ENCODE measurements around the gene SLC15A4.

The SLC15A4 gene

GRCh38 chr12:128800606-128801005, 23.2 kb downstream of the SLC15A4 start:
- no peak for DNase-seq
- H3K9me3 ChIP-seq (replicated peaks; ENCODE audit: insufficient read depth, low read length), result no peaks in the 10 kb centered on the region
- H3K27me3 ChIP-seq (replicated peaks; ENCODE audit: insufficient read depth, low read length), result no peaks in the 10 kb centered on the region
- H3K4me1 ChIP-seq (ENCODE audit: low read length), result no peaks in the 10 kb centered on the region
- no peaks in the 10 kb centered on the region for H3K36me3 ChIP-seq (replicated peaks; ENCODE audit: insufficient read depth, low read length)
- H3K27ac ChIP-seq (ENCODE audit: low read length), result no peak overlapping the region
- no peak overlapping the region for H2AFZ ChIP-seq (ENCODE audit: low read length)
- H3F3A ChIP-seq (ENCODE audit: insufficient read depth, low read length), result no peaks in the 10 kb centered on the region
- no peak overlapping the region for H3K4me2 ChIP-seq (ENCODE audit: low read depth, low read length)
- no peak overlapping the region for H3K4me3 ChIP-seq (ENCODE audit: low read length)
- no peaks in the 10 kb centered on the region for H3K9me2 ChIP-seq (replicated peaks; ENCODE audit: insufficient read depth, low read length)
- no peak overlapping the region for H3K9ac ChIP-seq (ENCODE audit: low read length)
- H4K20me1 ChIP-seq (ENCODE audit: insufficient read depth, low read length), result no peaks in the 10 kb centered on the region
- TF ChIP-seq CTCF (IDR thresholded peaks at IDR 0.05; ENCODE audit: low read length), result no peak
- no peak for TF ChIP-seq EZH2phosphoT487 (IDR thresholded peaks at IDR 0.05; ENCODE audit: low read length)
- no peak for TF ChIP-seq EZH2 (optimal IDR thresholded peaks at IDR 0.05; ENCODE audit: low read depth, low read length)
- peaks cover 26% of the 10 kb centered on the region for H3K79me2 ChIP-seq (ENCODE audit: low read length)

- no peak for DNase-seq
- Histone ChIP-seq H3K36me3 (replicated peaks; ENCODE audit: insufficient read depth, low read length) (no peaks in the 10 kb centered on the region), H3K9ac (ENCODE audit: low read length) (no peak overlapping the region), H3K9me2 (replicated peaks; ENCODE audit: insufficient read depth, low read length) (no peaks in the 10 kb centered on the region), H3K4me2 (ENCODE audit: low read depth, low read length) (no peak overlapping the region), H3K79me2 (ENCODE audit: low read length) (peaks cover 17% of the 10 kb centered on the region), H2AFZ (ENCODE audit: low read length) (no peak overlapping the region), H3K27ac (ENCODE audit: low read length) (no peak overlapping the region), H3K4me1 (ENCODE audit: low read length) (no peaks in the 10 kb centered on the region), H3K9me3 (replicated peaks; ENCODE audit: insufficient read depth, low read length) (no peaks in the 10 kb centered on the region), H4K20me1 (ENCODE audit: insufficient read depth, low read length) (no peaks in the 10 kb centered on the region), H3K4me3 (ENCODE audit: low read length) (no peak overlapping the region), H3K27me3 (replicated peaks; ENCODE audit: insufficient read depth, low read length) (no peaks in the 10 kb centered on the region), H3F3A (ENCODE audit: insufficient read depth, low read length) (no peaks in the 10 kb centered on the region)
- TF ChIP-seq EZH2 (optimal IDR thresholded peaks at IDR 0.05; ENCODE audit: low read depth, low read length), result no peak
These were observed 25.0 kb downstream of the SLC15A4 start for GRCh38 chr12:128798571-128799341.

- Histone ChIP-seq H3K4me3 (ENCODE audit: low read length) (no peak overlapping the region), H3K9ac (ENCODE audit: low read length) (no peak overlapping the region), H3K79me2 (ENCODE audit: low read length) (peaks cover 6% of the 10 kb centered on the region; the same call in 1 of the 2 replicates), H2AFZ (ENCODE audit: low read length) (no peak overlapping the region), H3K27ac (ENCODE audit: low read length) (no peak overlapping the region), H3F3A (ENCODE audit: insufficient read depth, low read length) (no peaks in the 10 kb centered on the region), H3K4me1 (ENCODE audit: low read length) (no peaks in the 10 kb centered on the region), H3K36me3 (replicated peaks; ENCODE audit: insufficient read depth, low read length) (no peaks in the 10 kb centered on the region), H3K27me3 (replicated peaks; ENCODE audit: insufficient read depth, low read length) (no peaks in the 10 kb centered on the region), H3K9me3 (replicated peaks; ENCODE audit: insufficient read depth, low read length) (no peaks in the 10 kb centered on the region), H3K4me2 (ENCODE audit: low read depth, low read length) (no peak overlapping the region), H3K9me2 (replicated peaks; ENCODE audit: insufficient read depth, low read length) (no peaks in the 10 kb centered on the region), H4K20me1 (ENCODE audit: insufficient read depth, low read length) (no peaks in the 10 kb centered on the region)
- DNase-seq, result no peak
- no peak for TF ChIP-seq EZH2phosphoT487 (IDR thresholded peaks at IDR 0.05; ENCODE audit: low read length)
- TF ChIP-seq CTCF (IDR thresholded peaks at IDR 0.05; ENCODE audit: low read length), result no peak
- no peak for TF ChIP-seq EZH2 (optimal IDR thresholded peaks at IDR 0.05; ENCODE audit: low read depth, low read length)
These were observed 26.3 kb downstream of the SLC15A4 start for GRCh38 chr12:128797119-128798118.
